Fibroblast of villous mesenchyme (primary cell): ENCODE data around the gene NOP53. TPM values are rescaled to one million over a fixed set of nuclear protein-coding genes. Genes with fewer than 3 reads are reported as not detected.

Source experiments
- DNase-seq: peaks from one replicate; pipeline ENCODE4 v3.0.0-alpha.2; 2010; ENCODE audit warnings: low read depth
- H3K4me3 ChIP-seq: 2 replicates; pipeline ENCODE4 v1.5.1; 2011; ENCODE audit warnings: low read depth, mild to moderate bottlenecking, low read length
- total RNA-seq: library from RNA; depleted of rRNA; stranded (reverse); fragments of >200 nt; gene quantifications from 2 replicates; pipeline ENCODE4 v1.2.3, GENCODE V29; 2012
- TF ChIP-seq, protein P1 (sequence below): IDR thresholded peaks from 2 replicates; pipeline ENCODE4 v1.5.1; 2012; ENCODE audit warnings: low read depth, mild to moderate bottlenecking, low read length; ENCODE audit not compliant: insufficient read depth

NOP53 gene
- total RNA-seq, 1 donor = 35.0 TPM

DNA sequence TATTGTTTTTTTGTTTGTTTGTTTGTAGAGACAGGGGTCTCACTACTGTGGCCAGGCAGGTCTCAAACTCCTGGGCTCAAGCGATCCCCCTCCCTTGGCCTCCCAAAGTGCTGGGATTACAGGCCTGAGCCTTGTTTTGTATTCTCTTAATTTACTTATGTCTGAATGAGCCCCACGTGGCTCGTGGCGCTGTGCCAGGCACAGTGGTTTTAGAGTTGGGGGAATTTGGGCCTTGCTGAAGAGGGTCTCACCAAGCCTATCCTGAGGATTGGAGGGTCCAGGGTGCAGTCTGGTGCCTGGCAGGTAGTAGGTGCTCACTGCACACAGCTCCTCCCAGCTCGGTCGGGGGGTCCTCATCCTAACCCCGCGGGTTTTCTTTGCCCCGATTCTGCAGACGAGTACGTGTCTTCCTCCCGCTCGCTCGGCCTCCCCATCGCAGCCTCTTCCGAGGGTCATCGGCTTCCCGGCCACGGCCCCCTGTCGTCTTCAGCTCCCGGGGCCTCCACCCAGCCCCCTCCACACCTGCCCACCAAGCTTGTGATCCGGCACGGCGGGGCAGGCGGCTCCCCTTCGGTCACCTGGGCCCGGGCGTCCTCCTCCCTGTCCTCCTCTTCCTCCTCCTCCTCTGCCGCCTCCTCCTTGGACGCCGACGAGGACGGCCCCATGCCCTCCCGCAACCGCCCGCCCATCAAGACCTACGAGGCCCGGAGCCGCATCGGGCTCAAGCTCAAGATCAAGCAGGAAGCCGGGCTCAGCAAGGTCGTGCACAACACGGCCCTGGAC is 44.2 kb upstream of the NOP53 start:
- TF ChIP-seq, protein P1, sequence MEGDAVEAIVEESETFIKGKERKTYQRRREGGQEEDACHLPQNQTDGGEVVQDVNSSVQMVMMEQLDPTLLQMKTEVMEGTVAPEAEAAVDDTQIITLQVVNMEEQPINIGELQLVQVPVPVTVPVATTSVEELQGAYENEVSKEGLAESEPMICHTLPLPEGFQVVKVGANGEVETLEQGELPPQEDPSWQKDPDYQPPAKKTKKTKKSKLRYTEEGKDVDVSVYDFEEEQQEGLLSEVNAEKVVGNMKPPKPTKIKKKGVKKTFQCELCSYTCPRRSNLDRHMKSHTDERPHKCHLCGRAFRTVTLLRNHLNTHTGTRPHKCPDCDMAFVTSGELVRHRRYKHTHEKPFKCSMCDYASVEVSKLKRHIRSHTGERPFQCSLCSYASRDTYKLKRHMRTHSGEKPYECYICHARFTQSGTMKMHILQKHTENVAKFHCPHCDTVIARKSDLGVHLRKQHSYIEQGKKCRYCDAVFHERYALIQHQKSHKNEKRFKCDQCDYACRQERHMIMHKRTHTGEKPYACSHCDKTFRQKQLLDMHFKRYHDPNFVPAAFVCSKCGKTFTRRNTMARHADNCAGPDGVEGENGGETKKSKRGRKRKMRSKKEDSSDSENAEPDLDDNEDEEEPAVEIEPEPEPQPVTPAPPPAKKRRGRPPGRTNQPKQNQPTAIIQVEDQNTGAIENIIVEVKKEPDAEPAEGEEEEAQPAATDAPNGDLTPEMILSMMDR = no peak
- no peak overlapping the region for H3K4me3 ChIP-seq
- no peak for DNase-seq

DNA sequence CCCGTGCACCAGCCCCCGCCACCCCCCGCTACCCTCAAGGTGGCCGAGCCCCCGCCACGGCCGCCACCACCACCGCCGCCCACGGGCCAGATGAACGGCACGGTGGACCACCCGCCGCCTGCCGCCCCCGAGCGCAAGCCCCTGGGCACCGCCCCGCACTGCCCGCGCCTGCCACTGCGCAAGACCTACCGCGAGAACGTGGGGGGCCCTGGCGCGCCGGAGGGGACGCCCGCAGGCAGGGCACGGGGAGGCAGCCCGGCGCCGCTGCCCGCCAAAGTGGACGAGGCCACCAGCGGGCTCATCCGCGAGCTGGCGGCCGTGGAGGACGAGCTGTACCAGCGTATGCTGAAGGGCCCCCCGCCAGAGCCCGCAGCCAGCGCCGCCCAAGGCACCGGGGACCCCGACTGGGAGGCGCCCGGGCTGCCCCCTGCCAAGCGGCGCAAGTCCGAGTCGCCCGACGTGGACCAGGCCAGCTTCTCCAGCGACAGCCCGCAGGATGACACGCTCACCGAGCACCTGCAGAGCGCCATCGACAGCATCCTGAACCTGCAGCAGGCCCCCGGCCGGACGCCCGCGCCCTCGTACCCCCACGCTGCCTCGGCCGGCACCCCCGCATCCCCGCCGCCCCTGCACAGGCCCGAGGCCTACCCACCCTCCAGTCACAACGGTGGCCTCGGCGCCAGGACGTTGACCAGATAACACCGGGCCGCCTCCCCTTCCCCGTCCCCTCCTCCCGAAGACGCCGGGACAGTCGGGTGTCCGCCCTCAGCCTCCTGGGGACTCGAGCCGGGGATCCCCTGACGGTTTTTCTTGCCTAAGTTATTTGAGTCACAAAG is 43.4 kb upstream of the NOP53 start:
- TF ChIP-seq, protein P1 = no peak
- DNase-seq = no peak
- H3K4me3 ChIP-seq = no peak overlapping the region

DNA sequence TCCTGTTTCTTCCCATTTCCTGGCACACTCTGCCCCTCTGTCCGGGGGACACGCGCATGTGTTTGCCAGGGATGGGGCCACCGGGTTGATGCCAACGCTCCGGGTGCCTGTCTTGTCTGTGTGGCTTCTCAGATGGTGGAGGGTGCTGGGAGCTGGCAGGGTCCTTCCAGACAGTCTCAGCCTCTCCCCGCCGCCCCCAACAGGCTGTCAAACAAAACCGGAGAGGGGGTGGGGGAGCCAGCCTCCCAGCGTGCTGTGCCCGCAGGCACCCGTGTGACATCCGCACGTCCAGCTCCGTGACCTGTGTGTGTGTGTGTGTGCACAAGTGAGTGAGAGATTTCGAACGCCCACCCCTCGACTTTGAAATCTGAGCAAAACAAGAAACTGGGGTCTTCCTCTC is 42.7 kb upstream of the NOP53 start:
- H3K4me3 ChIP-seq = no peak overlapping the region
- TF ChIP-seq, protein P1 = no peak
- no peak for DNase-seq

DNA sequence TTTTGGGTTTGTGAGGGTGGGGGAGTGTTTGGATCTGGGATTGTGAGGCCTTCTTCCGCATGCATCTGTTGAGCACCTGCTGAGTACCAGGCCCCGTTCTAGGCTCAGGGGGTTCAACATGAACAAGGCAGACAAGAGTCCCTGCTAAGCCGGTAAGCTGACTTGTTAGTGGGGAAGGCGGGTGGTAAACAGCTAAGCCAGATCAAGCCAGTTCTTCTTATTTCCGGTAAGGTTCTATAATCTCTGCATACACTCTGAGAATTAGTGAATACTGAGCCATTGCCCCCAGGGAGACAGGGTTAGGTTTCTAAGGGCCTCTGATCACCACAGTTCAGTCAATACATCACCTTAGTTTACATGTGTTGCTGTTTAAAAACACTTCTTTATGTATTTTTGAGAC is 42.0 kb upstream of the NOP53 start:
- TF ChIP-seq, protein P1 = no peak
- no peak for DNase-seq
- no peak overlapping the region for H3K4me3 ChIP-seq

DNA sequence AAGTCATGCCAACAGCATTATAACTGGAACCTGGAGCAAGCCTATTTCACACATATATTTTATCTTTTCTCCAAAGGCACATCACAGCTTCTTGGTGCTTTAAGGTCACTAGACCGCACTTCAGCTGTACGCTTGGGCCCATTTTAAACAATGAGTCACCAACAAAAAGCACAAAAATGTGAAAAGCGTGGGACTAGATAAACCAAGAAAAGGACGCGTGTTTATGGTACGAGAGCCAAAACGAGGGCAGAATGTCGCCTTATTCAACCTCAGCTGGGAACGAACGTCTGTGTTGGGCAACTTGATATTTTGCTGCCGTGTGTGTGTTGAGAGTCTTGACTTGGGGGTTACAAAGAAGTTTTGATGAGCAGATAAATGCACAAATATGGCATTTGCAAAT is 41.3 kb upstream of the NOP53 start:
- peak; percentile 91 for DNase-seq
- no peak overlapping the region for H3K4me3 ChIP-seq
- TF ChIP-seq, protein P1 = no peak

DNA sequence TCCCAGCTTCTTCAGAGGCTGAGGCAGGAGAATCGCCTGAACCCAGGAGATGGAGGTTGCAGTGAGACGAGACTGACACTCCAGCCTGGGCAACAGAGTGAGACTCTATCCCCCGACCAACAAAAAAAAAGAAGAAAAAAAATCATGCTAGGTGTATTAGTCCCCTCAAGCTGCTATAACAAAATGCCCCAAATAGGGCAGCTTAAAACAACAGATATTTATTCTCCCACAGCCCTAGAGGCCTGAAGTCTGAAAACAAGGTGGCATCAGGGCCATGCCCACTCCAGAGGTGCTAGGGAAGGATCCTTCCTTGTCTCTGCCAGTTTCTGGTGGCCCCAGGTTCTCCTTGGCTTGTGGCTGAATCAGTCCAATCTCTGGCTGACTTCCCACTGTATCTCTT is 40.7 kb upstream of the NOP53 start:
- no peak for DNase-seq
- no peak overlapping the region for H3K4me3 ChIP-seq
- TF ChIP-seq, protein P1 = no peak
